WTC11 (cell line): ENCODE data around the gene SPTBN4.

Source experiments
- CREB1 ChIP-seq: sonication (generic); formaldehyde crosslinking; IDR thresholded peaks from 2 replicates; pipeline ENCODE4 v1.8.0; 2023; ENCODE audit warnings: mild to moderate bottlenecking, missing genetic modification reagents
- CTCF ChIP-seq: fragments of 200-600 bp; IDR thresholded peaks from 2 replicates; pipeline ENCODE4 v1.8.0; 2022; ENCODE audit warnings: antibody characterized with exemption
- EMX1 ChIP-seq: fragments of 250-450 bp; sonication (Bioruptor Pico); IDR thresholded peaks from 2 replicates; pipeline ENCODE4 v1.8.0; 2021; ENCODE audit warnings: mild to moderate bottlenecking
- ZMAT4 ChIP-seq: fragments of 250-450 bp; sonication (Bioruptor Pico); IDR thresholded peaks from 2 replicates; pipeline ENCODE4 v1.9.0; 2021; ENCODE audit warnings: mild to moderate bottlenecking
- ZNF121 ChIP-seq: sonication (generic); formaldehyde crosslinking; IDR thresholded peaks from 2 replicates; pipeline ENCODE4 v1.8.0; 2023; ENCODE audit warnings: missing genetic modification reagents

- TF ChIP-seq CREB1 (CRISPR knock-in tag) = no peak
- TF ChIP-seq CTCF = no peak
- TF ChIP-seq EMX1 (CRISPR knock-in tag) = no peak
- TF ChIP-seq ZNF121 (CRISPR knock-in tag) = no peak
- TF ChIP-seq ZMAT4 (CRISPR knock-in tag) = no peak
Measured at GRCh38 chr19:40556953-40557530, 90.2 kb downstream of the SPTBN4 start.
